Naive thymus-derived CD4-positive, alpha-beta T cell (primary cell): ENCODE measurements around the gene IFNL3. TPM values are rescaled to one million over a fixed set of nuclear protein-coding genes. Genes with fewer than 3 reads are reported as not detected.
"Not testable (repeated sequence)": the region's sequence is repeated elsewhere in the genome, so short reads cannot be mapped to it uniquely, and the experiment has no call there.

Source experiments
- ATAC-seq: fragments of 150-1000 bp; cut with Tn5 transposase; 2 replicates; pipeline ENCODE4 v1.10.0; 2021; ENCODE audit warnings: mild to moderate bottlenecking, moderate library complexity
- CTCF ChIA-PET: fragments of 350-600 bp; sonication (Branson Sonifier 250); formaldehyde crosslinking; loops from one replicate; lab custom pipeline; 2021; ENCODE audit warnings: antibody characterized with exemption; lab: Charles Lee
- POLR2A ChIA-PET: fragments of 350-600 bp; sonication (Branson Sonifier 250); formaldehyde crosslinking; loops from one replicate; lab custom pipeline; 2021; ENCODE audit warnings: antibody characterized with exemption, inconsistent platforms; lab: Charles Lee
- DNase-seq, 9 donors: peaks; one replicate each; pipeline versions ENCODE4 v3.0.0 to v3.0.0-alpha.2; 2020 to 2022; ENCODE audit warnings: mixed read lengths in 1 of 9
- H3K27ac ChIP-seq: one replicate; pipeline ENCODE4 v1.7.0; 2013; ENCODE audit warnings: mild to moderate bottlenecking, low read depth, low read length, moderate library complexity
- H3K27me3 ChIP-seq, 2 donors: one replicate each; pipeline ENCODE4 v1.7.0; 2013; ENCODE audit warnings: low read length in 2 of 2, mild to moderate bottlenecking in 2 of 2, moderate library complexity in 2 of 2; ENCODE audit not compliant: control insufficient read depth in 2 of 2, insufficient read depth in 2 of 2
- H3K36me3 ChIP-seq, 3 experiments: 1 replicate in 2 of 3; 2 replicates in 1 of 3; pipeline ENCODE4 v1.7.0; 2013; ENCODE audit warnings: low read length in 3 of 3, mild to moderate bottlenecking in 3 of 3, moderate library complexity in 1 of 3; ENCODE audit not compliant: insufficient read depth in 3 of 3, control insufficient read depth in 2 of 3
- H3K4me1 ChIP-seq, 2 donors: one replicate each; pipeline ENCODE4 v1.7.0; 2013; ENCODE audit warnings: low read length in 2 of 2, mild to moderate bottlenecking in 2 of 2, moderate library complexity in 1 of 2; ENCODE audit not compliant: control insufficient read depth in 2 of 2, insufficient read depth in 2 of 2
- H3K4me3 ChIP-seq: 2 replicates; pipeline ENCODE4 v1.7.0; 2013; ENCODE audit warnings: mild to moderate bottlenecking, low read length
- H3K9me3 ChIP-seq, 3 experiments: 1 replicate in 2 of 3; 2 replicates in 1 of 3; pipeline ENCODE4 v1.7.0; 2013; ENCODE audit warnings: low read length in 3 of 3; ENCODE audit not compliant: control insufficient read depth in 2 of 3
- H3K27ac Mint-ChIP-seq, 9 donors: one replicate each; pipeline ENCODE4 v1.8.0; 2020 to 2022; ENCODE audit warnings: mixed read lengths in 9 of 9, mild to moderate bottlenecking in 8 of 9, moderate library complexity in 5 of 9, inconsistent platforms in 2 of 9
- H3K27me3 Mint-ChIP-seq, 5 donors: one replicate each; pipeline ENCODE4 v1.8.0; 2021 to 2022; ENCODE audit warnings: mixed read lengths in 5 of 5, mild to moderate bottlenecking in 1 of 5
- H3K36me3 Mint-ChIP-seq, 5 donors: one replicate each; pipeline ENCODE4 v1.8.0; 2020 to 2022; ENCODE audit warnings: mixed read lengths in 5 of 5, mild to moderate bottlenecking in 3 of 5, inconsistent platforms in 1 of 5
- H3K4me1 Mint-ChIP-seq, 7 donors: one replicate each; pipeline ENCODE4 v1.8.0; 2020 to 2022; ENCODE audit warnings: mixed read lengths in 7 of 7, mild to moderate bottlenecking in 3 of 7, inconsistent platforms in 1 of 7
- H3K4me3 Mint-ChIP-seq, 10 donors: one replicate each; pipeline ENCODE4 v1.8.0; 2020 to 2022; ENCODE audit warnings: mild to moderate bottlenecking in 10 of 10, mixed read lengths in 10 of 10, moderate library complexity in 6 of 10, inconsistent platforms in 2 of 10
- H3K9me3 Mint-ChIP-seq, 11 donors: one replicate each; pipeline ENCODE4 v1.8.0; 2020 to 2022; ENCODE audit warnings: mixed read lengths in 11 of 11, mild to moderate bottlenecking in 4 of 11, inconsistent platforms in 1 of 11, moderate library complexity in 1 of 11
- intact Hi-C, 2 donors: fragments of 100-400 bp; cut with micrococcal nuclease; formaldehyde crosslinking; loops; one replicate each; pipeline ENCODE4 v1.15.1; 2023
- polyA plus RNA-seq, 2 donors: library from polyadenylated mRNA; unstranded; fragments of 300-500 nt; fragmentation: Illumina TruSeq; gene quantifications; one replicate each; pipeline ENCODE4 v1.2.3, GENCODE V29; 2021
- total RNA-seq, 6 experiments: library from RNA in 5 of 6; stranded (reverse) in 5 of 6; gene quantifications; 1 replicate in 5 of 6; 2 replicates in 1 of 6; pipeline ENCODE4 v1.2.3 and lab custom pipeline; 2021 to 2026

Gene IFNL3
- total and polyA plus RNA-seq, 7 experiments from 2014 or later, result not detected

DNA sequence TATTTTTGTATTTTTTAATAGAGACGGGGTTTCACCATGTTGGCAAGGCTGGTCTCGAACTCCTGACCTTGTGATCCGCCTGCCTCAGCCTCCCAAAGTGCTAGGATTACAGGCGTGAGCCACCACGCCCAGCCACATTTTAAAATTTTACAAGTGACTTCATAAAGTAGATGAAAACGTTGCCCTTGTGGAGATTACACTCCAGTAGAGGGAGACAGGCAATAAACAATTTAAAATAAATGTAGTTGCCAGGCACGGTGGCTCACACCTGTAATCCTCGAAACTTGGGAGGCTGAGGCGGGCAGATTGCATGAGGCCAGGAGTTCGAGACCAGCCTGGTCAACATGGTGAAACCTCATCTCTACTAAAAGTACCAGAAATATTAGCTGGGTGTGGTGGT, 25.7 kb downstream of the IFNL3 start:
- H3K27ac ChIP-seq, H3K27ac Mint-ChIP-seq, DNase-seq, CTCF ChIA-PET, H3K9me3 Mint-ChIP-seq, H3K4me1 Mint-ChIP-seq, H3K4me1 ChIP-seq, H3K36me3 ChIP-seq, H3K9me3 ChIP-seq, H3K27me3 ChIP-seq, POLR2A ChIA-PET, H3K4me3 Mint-ChIP-seq, intact Hi-C loops, H3K4me3 ChIP-seq, ATAC-seq: not testable (repeated sequence)
- Mint-ChIP-seq H3K36me3 (peaks cover 0 to 10% (median 4%) of the 10 kb centered on the region in 5 donors), H3K27me3 (peaks cover 14 to 52% (median 20%) of the 10 kb centered on the region in 5 donors)

DNA sequence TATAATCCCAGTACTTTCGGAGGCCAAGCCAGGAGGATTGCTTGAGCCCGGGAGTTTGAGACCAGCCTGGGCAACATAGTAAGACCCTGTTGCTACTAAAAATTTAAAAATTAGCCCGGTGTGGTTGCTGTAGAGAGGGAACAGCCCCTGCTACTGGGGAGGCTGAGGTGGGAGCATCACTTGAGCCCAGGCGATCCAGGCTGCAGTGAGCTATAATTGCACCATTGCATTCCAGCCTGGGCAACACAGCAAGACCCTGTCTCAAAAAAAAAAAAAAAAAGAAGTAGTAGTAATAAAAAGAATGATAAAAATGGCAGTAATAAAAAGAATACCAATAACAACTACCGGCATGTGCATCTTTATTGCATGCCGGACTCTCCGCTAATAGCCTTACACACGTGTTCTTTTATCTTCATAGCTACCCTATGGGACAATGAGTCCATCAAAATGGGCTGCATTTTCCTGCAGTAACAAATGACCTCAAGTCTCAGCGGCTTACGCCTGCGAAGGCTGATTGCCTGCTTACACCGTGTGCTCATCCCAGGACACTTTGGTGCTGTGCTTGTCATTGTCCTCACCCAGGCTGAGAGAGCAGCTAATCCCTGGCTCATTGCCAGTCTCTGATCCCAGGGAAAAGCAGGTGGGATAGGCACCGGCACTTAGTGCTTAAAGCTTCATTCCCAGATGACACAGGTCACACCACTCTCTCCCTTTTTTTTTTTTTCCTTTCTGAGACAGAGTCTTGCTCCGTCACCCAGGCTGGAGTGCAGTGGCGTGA, 26.4 kb downstream of the IFNL3 start:
- peaks cover 0 to 5% (median 0%) of the 10 kb centered on the region in 11 donors for H3K9me3 Mint-ChIP-seq
- Histone ChIP-seq H3K27me3 (no peaks in the 10 kb centered on the region), H3K4me3 (no peak overlapping the region), H3K4me1 (no peaks in the 10 kb centered on the region), H3K9me3 (no peaks in the 10 kb centered on the region), H3K27ac (no peak overlapping the region), H3K36me3 (no peaks in the 10 kb centered on the region)
- ATAC-seq (no peak), DNase-seq (no peak)
- ChIA-PET CTCF (interaction anchor here (0.6 to 0.9 kb wide), 2 partner anchors 128 to 417 kb away, joined by 3 to 4 read pairs; no protein-coding TSS in a partner anchor), POLR2A (no interaction called here)
- H3K4me1 Mint-ChIP-seq, result peaks cover 0 to 3% (median 0%) of the 10 kb centered on the region in 7 donors
- H3K36me3 Mint-ChIP-seq, result peaks cover 0 to 10% (median 4%) of the 10 kb centered on the region in 5 donors
- peak overlapping the region in 1 of 10 donors; percentile 5 for H3K4me3 Mint-ChIP-seq
- no peak overlapping the region for H3K27ac Mint-ChIP-seq
- H3K27me3 Mint-ChIP-seq, result peaks cover 12 to 52% (median 20%) of the 10 kb centered on the region in 5 donors
- intact Hi-C loops, result no loop called here

DNA sequence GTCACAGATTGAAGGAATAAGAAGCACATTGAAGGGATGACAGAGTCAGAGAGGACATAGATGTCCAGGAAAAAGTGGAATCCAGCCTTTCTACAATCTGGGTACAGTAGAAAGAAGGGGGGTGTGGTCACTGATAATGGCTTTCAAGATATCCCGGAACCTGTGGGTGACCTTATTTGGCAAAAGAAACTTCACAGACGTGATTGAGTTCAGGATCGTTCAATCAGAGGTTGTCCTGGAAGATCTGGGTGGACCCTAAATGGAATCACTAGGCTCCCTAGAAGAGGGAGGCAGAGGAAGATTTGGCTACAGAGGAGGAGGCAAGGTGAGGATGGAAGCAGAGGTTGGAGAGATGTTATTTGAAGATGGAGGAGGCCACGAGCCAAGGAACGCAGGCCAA, 27.7 kb downstream of the IFNL3 start:
- Mint-ChIP-seq H3K36me3 (peaks cover 0 to 10% (median 4%) of the 10 kb centered on the region in 5 donors), H3K4me1 (peaks cover 0 to 3% (median 0%) of the 10 kb centered on the region in 7 donors), H3K27me3 (peaks cover 9 to 46% (median 17%) of the 10 kb centered on the region in 5 donors), H3K4me3 (no peak overlapping the region), H3K27ac (no peak overlapping the region), H3K9me3 (peaks cover 0 to 5% (median 0%) of the 10 kb centered on the region in 11 donors)
- H3K36me3 ChIP-seq, result no peaks in the 10 kb centered on the region
- no peak for DNase-seq
- no peak overlapping the region for H3K27ac ChIP-seq
- H3K9me3 ChIP-seq, result no peaks in the 10 kb centered on the region
- no peak for ATAC-seq
- ChIA-PET POLR2A (no interaction called here), CTCF (no interaction called here)
- no peaks in the 10 kb centered on the region for H3K4me1 ChIP-seq
- intact Hi-C loops, result no loop called here
- no peaks in the 10 kb centered on the region for H3K27me3 ChIP-seq
- H3K4me3 ChIP-seq, result no peak overlapping the region

DNA sequence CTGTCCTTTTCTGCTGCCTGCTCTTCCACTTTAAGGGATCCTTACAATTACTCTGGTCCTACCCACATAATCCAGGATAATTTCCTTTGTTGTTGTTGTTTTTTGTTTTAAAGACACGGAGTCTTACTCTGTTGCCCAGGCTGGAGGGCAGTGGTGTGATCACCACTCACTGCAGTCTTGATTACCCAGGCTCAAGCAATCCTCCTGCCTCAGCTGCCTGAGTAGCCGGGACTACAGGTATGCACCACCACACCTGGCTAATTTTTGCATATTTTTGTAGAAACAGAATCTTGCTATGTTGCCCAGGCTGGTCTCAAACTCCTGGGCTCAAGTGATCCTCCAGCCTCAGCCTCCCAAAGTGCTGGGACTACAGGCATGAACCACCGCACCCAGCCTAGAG, 29.5 kb downstream of the IFNL3 start:
- intact Hi-C loops, result not testable (repeated sequence)

DNA sequence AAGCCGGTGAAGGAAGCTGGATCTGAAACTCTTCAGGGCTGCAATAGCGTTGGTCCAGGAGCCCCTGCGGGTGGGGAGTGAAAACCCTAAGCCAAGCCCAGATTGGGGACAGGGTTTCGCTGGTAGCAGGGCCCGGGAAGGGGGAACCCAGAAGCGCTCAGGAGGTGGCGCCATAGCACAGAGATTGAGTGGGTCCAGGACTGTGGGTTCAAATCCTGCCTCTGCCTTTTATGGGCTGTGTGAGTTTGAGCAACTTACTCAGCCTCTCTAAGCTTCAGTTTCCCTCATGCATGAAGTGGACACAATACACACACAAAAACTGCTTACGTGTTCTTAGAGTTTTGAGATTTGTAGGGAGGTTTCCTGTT, 32.4 kb downstream of the IFNL3 start:
- H3K9me3 Mint-ChIP-seq, result peaks cover 0 to 5% (median 0%) of the 10 kb centered on the region in 11 donors
- H3K4me3 Mint-ChIP-seq, result no peak overlapping the region
- DNase-seq (peak in 8 of 9 donors; percentile 24 to 58 (median 46)), ATAC-seq (peak; percentile 80)
- no peaks in the 10 kb centered on the region for H3K4me1 Mint-ChIP-seq
- intact Hi-C loops, result loop anchor here (1.0 kb wide), 5 partner anchors 116 to 328 kb away; partner anchors contain the start of genes PLEKHG2 (in 2 of the 2), EID2 (in 1 of the 2), EID2B (in 1 of the 2) and MED29 (in 1 of the 2)
- H3K36me3 Mint-ChIP-seq, result peaks cover 0 to 5% (median 4%) of the 10 kb centered on the region in 5 donors
- no peaks in the 10 kb centered on the region for H3K4me1 ChIP-seq
- CTCF ChIA-PET, result interaction anchor here (0.6 to 1.1 kb wide), 2 partner anchors 94 to 114 kb away, joined by 3 read pairs; no protein-coding TSS in a partner anchor
- no peak overlapping the region for H3K27ac ChIP-seq
- POLR2A ChIA-PET, result no interaction called here
- H3K36me3 ChIP-seq, result no peaks in the 10 kb centered on the region
- no peaks in the 10 kb centered on the region for H3K27me3 ChIP-seq
- no peaks in the 10 kb centered on the region for H3K9me3 ChIP-seq
- H3K27me3 Mint-ChIP-seq, result peaks cover 0 to 13% (median 5%) of the 10 kb centered on the region in 5 donors
- no peak overlapping the region for H3K4me3 ChIP-seq
- no peak overlapping the region for H3K27ac Mint-ChIP-seq

More for the DNA sequence above, 29.5 kb downstream of the IFNL3 start:
- H3K27ac ChIP-seq, H3K4me1 ChIP-seq, H3K36me3 Mint-ChIP-seq, H3K9me3 ChIP-seq, H3K4me3 ChIP-seq, H3K9me3 Mint-ChIP-seq, H3K36me3 ChIP-seq, H3K27me3 ChIP-seq, ATAC-seq, H3K4me3 Mint-ChIP-seq, CTCF ChIA-PET, DNase-seq, H3K4me1 Mint-ChIP-seq, H3K27ac Mint-ChIP-seq: not testable (repeated sequence)
- H3K27me3 Mint-ChIP-seq, result peaks cover 7 to 33% (median 9%) of the 10 kb centered on the region in 5 donors
- POLR2A ChIA-PET, result interaction anchor here (0.6 kb wide), 1 partner anchor 1074 kb away, joined by 4 read pairs; no protein-coding TSS in a partner anchor

DNA sequence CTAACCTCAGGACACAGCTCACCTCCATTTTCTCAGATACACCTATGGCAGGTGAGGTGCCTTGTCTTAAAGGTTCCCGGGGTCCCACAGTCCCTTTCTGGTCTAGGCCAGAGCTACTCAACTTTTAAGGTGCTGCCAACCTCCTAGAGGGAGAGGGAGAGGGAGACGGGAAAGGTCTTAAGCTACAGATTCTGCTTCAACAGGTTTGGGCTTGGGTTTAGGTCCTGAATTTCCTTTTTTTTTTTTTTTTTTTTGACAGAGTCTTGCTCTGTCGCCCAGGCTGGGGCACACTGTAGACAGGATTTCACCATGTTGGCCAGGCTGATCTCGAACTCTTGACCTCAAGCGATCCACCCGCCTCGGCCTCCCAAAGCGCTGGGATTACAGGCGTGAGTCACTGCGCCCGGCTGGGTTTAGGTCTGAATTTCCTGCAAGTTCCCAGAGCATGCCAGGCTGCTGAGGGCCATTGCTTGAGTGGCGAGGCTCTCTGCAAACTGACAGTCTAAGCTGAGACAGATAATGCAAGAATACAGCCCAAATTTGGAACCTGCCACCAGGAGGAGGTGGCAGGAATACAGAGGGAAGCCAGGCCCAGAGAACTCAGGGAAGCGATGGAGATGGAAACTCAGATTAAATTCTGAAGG, 33.0 kb downstream of the IFNL3 start:
- Mint-ChIP-seq H3K4me1 (no peaks in the 10 kb centered on the region), H3K36me3 (peaks cover 0 to under 1% (median 0%) of the 10 kb centered on the region in 5 donors), H3K27me3 (peaks cover 0 to 8% (median under 1%) of the 10 kb centered on the region in 5 donors), H3K27ac (peak overlapping the region in 1 of 9 donors; percentile 12), H3K9me3 (peaks cover 0 to under 1% (median 0%) of the 10 kb centered on the region in 11 donors), H3K4me3 (no peak overlapping the region)
- ATAC-seq (no peak), DNase-seq (no peak)
- no peak overlapping the region for H3K4me3 ChIP-seq
- H3K27ac ChIP-seq, result no peak overlapping the region
- no peaks in the 10 kb centered on the region for H3K4me1 ChIP-seq
- H3K36me3 ChIP-seq, result no peaks in the 10 kb centered on the region
- H3K27me3 ChIP-seq, result no peaks in the 10 kb centered on the region
- no peaks in the 10 kb centered on the region for H3K9me3 ChIP-seq
- CTCF ChIA-PET, result interaction anchor here (0.6 to 1.1 kb wide), 3 partner anchors 94 to 960 kb away, joined by 3 read pairs; no protein-coding TSS in a partner anchor
- intact Hi-C loops, result loop anchor here (1.0 kb wide), 5 partner anchors 116 to 328 kb away; partner anchors contain the start of genes PLEKHG2 (in 2 of the 2), EID2 (in 1 of the 2), EID2B (in 1 of the 2) and MED29 (in 1 of the 2)
- POLR2A ChIA-PET, result interaction anchor here (0.5 kb wide), 1 partner anchor 132 kb away, joined by 5 read pairs; no protein-coding TSS in a partner anchor
